Measurements from ENCODE around the gene OR10AD1. TPM values are rescaled to one million over a fixed set of nuclear protein-coding genes. Genes with fewer than 3 reads are reported as not detected.

The OR10AD1 gene
- total and polyA plus RNA-seq, 9 donors = not detected

DNA sequence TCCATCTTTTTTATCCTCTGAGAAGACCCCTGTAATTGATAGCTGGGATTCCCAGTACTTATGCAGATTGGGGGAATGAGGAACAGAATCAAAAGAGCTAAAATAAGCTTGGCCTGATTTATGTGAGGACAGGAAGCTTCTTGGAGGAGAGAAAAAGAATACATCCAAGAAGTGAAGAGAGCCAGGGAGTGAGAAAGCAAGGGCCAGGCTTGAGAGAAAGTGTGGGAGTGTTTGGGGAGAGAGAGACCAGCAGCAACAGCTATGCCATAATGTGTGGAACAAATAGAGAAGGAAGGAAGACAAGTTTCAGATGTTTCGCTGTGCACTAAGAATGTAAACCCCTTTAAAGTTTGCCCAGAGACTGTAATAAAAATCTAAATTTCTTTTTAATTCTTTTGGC, 23.6 kb downstream of the OR10AD1 start:
- TF ChIP-seq, protein P1, sequence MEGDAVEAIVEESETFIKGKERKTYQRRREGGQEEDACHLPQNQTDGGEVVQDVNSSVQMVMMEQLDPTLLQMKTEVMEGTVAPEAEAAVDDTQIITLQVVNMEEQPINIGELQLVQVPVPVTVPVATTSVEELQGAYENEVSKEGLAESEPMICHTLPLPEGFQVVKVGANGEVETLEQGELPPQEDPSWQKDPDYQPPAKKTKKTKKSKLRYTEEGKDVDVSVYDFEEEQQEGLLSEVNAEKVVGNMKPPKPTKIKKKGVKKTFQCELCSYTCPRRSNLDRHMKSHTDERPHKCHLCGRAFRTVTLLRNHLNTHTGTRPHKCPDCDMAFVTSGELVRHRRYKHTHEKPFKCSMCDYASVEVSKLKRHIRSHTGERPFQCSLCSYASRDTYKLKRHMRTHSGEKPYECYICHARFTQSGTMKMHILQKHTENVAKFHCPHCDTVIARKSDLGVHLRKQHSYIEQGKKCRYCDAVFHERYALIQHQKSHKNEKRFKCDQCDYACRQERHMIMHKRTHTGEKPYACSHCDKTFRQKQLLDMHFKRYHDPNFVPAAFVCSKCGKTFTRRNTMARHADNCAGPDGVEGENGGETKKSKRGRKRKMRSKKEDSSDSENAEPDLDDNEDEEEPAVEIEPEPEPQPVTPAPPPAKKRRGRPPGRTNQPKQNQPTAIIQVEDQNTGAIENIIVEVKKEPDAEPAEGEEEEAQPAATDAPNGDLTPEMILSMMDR (IDR thresholded peaks at IDR 0.05) = no peak
- no peak for TF ChIP-seq POLR2A (IDR thresholded peaks at IDR 0.05)
- no peak for TF ChIP-seq EP300 (IDR thresholded peaks at IDR 0.05)
- no peak overlapping the region for H3K27ac ChIP-seq
- H3K4me3 ChIP-seq = no peak overlapping the region
- peaks cover 8% of the 10 kb centered on the region for H3K4me1 ChIP-seq (ENCODE audit: insufficient read depth)
- DNase-seq = no peak
- no peaks in the 10 kb centered on the region for H3K9me3 ChIP-seq
- H3K36me3 ChIP-seq = no peaks in the 10 kb centered on the region
- intact Hi-C loops (cut with DNase I) = no loop called here
- H3K27me3 ChIP-seq = no peaks in the 10 kb centered on the region
- 66 to 77% (median 72%) methylated on average over 1 of the region's 1 CpG for WGBS, 3 donors

DNA sequence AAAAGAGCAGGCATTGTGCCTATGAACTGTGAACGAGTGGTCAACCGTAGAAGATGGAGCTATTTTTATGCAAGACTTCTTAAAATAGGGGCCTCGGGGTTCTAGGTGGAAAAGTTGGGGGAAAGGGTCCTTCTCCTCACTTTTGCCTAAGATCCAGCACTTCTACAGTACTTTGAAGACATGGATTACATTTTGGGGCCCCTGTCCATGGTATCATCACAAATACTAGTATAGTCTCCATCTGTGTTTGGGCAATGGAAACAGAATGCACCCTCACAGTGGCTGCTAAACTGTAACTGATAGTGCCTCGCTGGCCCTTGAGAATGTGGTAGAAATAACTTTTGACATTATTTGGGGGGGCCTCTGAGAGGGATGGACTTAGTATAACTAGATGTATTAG, 25.1 kb downstream of the OR10AD1 start:
- Histone ChIP-seq H3K4me1 (ENCODE audit: insufficient read depth) (peaks cover 4% of the 10 kb centered on the region), H3K4me3 (no peak overlapping the region), H3K36me3 (no peaks in the 10 kb centered on the region), H3K9me3 (no peaks in the 10 kb centered on the region), H3K27me3 (no peaks in the 10 kb centered on the region), H3K27ac (no peak overlapping the region)
- WGBS, 3 donors = 70 to 75% (median 71%) methylated on average over 4 of the region's 4 CpGs
- no peak for DNase-seq
- intact Hi-C loops (cut with DNase I) = no loop called here
- TF ChIP-seq EP300 (IDR thresholded peaks at IDR 0.05) (no peak), POLR2A (IDR thresholded peaks at IDR 0.05) (no peak)
- TF ChIP-seq, protein P1 (IDR thresholded peaks at IDR 0.05) = no peak

DNA sequence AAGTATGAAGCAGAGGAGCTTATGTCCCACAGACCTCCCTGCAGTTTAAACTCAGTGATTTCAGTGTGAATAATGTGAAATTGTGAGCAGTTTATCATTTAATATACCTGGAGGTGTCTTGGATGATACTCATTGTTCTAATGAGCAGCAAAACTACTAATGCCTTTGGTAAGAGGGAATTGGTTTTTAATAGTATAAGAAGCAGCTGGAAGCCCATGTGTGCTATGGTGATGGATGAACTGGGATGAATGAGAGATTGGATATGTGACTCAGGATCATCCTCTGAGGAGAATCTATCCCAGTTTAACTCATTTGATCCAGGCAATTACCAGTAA, 26.7 kb downstream of the OR10AD1 start:
- Histone ChIP-seq H3K27ac (no peak overlapping the region), H3K27me3 (no peaks in the 10 kb centered on the region), H3K4me3 (no peak overlapping the region), H3K36me3 (no peaks in the 10 kb centered on the region), H3K9me3 (no peaks in the 10 kb centered on the region), H3K4me1 (ENCODE audit: insufficient read depth) (no peaks in the 10 kb centered on the region)
- TF ChIP-seq POLR2A (IDR thresholded peaks at IDR 0.05) (no peak), EP300 (IDR thresholded peaks at IDR 0.05) (no peak)
- no peak for DNase-seq
- intact Hi-C loops (cut with DNase I) = no loop called here

DNA sequence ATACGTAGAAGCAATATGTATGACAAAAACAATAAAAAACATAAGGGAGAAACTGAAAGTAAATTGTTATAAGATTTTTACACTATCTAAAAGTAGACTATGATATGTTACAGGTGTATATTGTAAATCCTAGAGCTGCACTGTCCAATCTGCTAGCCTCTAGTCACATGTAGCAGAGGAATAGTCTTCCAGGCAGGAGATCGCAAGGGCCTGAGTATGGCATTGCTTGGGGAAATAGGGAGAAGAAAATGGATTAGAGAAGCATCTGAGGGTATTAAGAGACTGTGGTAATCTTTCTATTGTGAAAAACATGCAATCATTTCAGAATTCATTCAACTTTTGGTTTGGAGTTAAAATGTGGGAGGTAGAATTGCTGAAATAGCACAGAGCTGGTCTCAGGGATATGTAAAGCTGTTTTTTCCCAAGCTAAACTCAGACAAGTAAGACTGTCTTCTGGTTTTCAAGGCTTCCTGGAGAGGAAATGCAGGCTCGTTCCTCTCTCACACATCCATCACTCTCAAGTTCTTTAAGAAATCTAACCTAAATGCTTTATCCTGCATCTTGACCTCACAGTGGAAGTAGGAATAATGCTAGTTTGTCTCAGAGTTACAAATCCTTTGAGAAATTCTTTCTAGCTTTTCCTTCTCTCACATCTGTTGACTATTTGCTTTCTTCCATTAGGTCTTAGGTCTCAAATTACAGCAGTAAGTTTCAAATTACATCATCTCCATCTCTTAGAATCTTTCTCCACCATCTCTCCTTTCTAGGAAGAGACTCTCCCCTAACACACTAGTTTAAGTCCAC, 27.3 kb downstream of the OR10AD1 start:
- H3K27me3 ChIP-seq = no peaks in the 10 kb centered on the region
- no peak for DNase-seq
- H3K9me3 ChIP-seq = no peaks in the 10 kb centered on the region
- no peak overlapping the region for H3K4me3 ChIP-seq
- intact Hi-C loops (cut with DNase I) = no loop called here
- no peaks in the 10 kb centered on the region for H3K4me1 ChIP-seq (ENCODE audit: insufficient read depth)
- no peak overlapping the region for H3K27ac ChIP-seq
- no peaks in the 10 kb centered on the region for H3K36me3 ChIP-seq
- TF ChIP-seq EP300 (IDR thresholded peaks at IDR 0.05) = no peak
- TF ChIP-seq, protein P1 (IDR thresholded peaks at IDR 0.05) = no peak
- no peak for TF ChIP-seq POLR2A (IDR thresholded peaks at IDR 0.05)
- 36 to 51% (median 44%) methylated on average over 3 of the region's 3 CpGs for WGBS, 3 donors

DNA sequence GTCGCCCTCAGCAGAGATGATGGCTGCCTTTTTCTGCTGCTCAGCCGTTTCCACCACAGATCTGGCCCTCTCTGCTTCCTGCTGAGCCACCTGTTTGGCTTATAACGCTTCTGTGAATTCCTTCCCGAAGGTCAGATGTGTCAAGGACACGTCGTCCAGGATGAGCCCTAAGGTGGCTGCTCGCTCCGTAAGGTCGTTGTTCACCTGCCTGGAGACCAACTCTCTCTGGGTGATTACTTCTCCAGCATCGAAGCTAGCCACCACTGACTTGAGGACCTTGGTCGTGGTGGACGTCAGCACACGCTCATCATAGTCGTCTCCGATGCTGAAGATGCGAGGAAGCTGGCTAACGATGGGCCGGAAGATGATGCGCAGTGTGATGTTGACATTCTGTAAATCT, 34.1 kb downstream of the OR10AD1 start:
- H3K4me3 ChIP-seq = no peak overlapping the region
- H3K27me3 ChIP-seq = no peaks in the 10 kb centered on the region
- H3K36me3 ChIP-seq = no peaks in the 10 kb centered on the region
- no peaks in the 10 kb centered on the region for H3K9me3 ChIP-seq
- no peaks in the 10 kb centered on the region for H3K4me1 ChIP-seq (ENCODE audit: insufficient read depth)
- intact Hi-C loops (cut with DNase I) = loop anchor here in 3 of 4 donors (10.0 kb wide), 1 partner anchor 84 kb away; no protein-coding TSS in a partner anchor
- no peak for DNase-seq
- 83 to 85% (median 84%) methylated on average over 19 of the region's 19 CpGs for WGBS, 3 donors
- TF ChIP-seq POLR2A (IDR thresholded peaks at IDR 0.05) (no peak), EP300 (IDR thresholded peaks at IDR 0.05) (no peak)
- TF ChIP-seq, protein P1 (IDR thresholded peaks at IDR 0.05) = no peak
- no peak overlapping the region for H3K27ac ChIP-seq
